ENCODE results near the gene RNF133. TPM values are rescaled to one million over a fixed set of nuclear protein-coding genes. Genes with fewer than 3 reads are reported as not detected.

RNF133 gene
- total RNA-seq, 5 donors from 2014 or later (not counting 1 experiment from before 2014, with no cell fraction given), result not detected

DNA sequence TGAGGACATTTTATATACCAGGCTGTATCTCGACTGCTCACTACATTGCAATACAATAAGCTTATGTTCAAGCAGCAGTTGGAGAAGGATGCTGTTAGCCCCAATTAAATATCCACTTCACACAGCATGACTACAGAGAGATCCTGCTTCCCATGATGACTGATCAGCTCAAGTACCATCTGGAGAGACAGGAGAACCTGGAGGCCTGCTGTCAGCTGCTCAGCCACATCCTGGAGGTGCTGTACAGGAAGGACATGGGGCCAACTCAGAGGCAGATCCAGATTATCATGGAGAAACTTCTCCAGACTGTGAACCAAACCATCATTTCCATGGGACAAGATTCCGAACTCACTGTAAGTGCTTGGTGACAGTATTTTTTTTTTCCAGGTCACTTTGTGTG is 22.5 kb downstream of the RNF133 start:
- Mint-ChIP-seq H3K4me3 (no peak overlapping the region), H3K27ac (no peak overlapping the region), H3K27me3 (no peaks in the 10 kb centered on the region), H3K9me3 (peaks cover 8 to 20% (median 16%) of the 10 kb centered on the region in 3 donors), H3K36me3 (no peaks in the 10 kb centered on the region), H3K4me1 (no peaks in the 10 kb centered on the region)
- no peaks in the 10 kb centered on the region for H3K36me3 ChIP-seq (ENCODE audit: control insufficient read depth in 2 of 2, extremely low read depth in 1 of 2, insufficient read depth in 1 of 2, low read length in 1 of 2)
- DNase-seq (no peak), ATAC-seq (replicated peaks in 1 of 4) (no peak)
- POLR2A ChIA-PET, result no interaction called here
- WGBS (ENCODE audit: insufficient coverage), result 75% methylated on average over 1 of the region's 2 CpGs
- H3K4me3 ChIP-seq (ENCODE audit: control insufficient read depth in 1 of 2, extremely low read depth in 1 of 2, low read length in 1 of 2), result no peak overlapping the region
- CTCF ChIA-PET, result interaction anchor here in 1 of 2 donors (0.6 kb wide), 1 partner anchor 17 kb away, joined by 4 read pairs; no protein-coding TSS in a partner anchor
- H3K27ac ChIP-seq (ENCODE audit: low read length), result no peak overlapping the region
- H3K4me1 ChIP-seq (ENCODE audit: control insufficient read depth in 1 of 2, extremely low read depth in 1 of 2, insufficient read depth in 2 of 2, low read length in 2 of 2), result no peaks in the 10 kb centered on the region
- no peaks in the 10 kb centered on the region for H3K27me3 ChIP-seq (replicated peaks in 1 of 2; ENCODE audit: control insufficient read depth in 2 of 2, extremely low read depth in 1 of 2, insufficient read depth in 2 of 2, low read length in 1 of 2)
- H3K9me3 ChIP-seq, result no peaks in the 10 kb centered on the region

DNA sequence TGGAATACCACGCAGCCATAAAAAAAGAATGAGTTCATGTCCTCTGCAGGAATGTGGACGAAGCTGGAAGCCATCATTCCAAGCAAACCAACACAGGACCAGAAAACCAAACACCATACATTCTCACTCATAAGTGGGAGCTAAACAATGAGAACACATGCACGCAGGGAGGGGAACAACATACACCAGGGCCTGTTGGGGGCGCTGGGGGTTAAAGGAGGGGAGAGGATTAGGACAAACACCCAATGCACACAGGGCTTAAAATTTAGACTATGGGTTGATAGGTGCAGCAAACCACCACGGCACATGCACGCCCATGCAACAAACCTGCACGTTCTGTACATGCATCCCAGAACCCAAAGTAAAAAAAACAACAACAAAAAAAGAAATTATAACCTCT is 23.3 kb downstream of the RNF133 start:
- ChIA-PET CTCF (no interaction called here), POLR2A (no interaction called here)
- H3K36me3 Mint-ChIP-seq, result no peaks in the 10 kb centered on the region
- Histone ChIP-seq H3K36me3 (ENCODE audit: control insufficient read depth in 2 of 2, extremely low read depth in 1 of 2, insufficient read depth in 1 of 2, low read length in 1 of 2) (no peaks in the 10 kb centered on the region), H3K9me3 (no peaks in the 10 kb centered on the region), H3K4me1 (ENCODE audit: control insufficient read depth in 1 of 2, extremely low read depth in 1 of 2, insufficient read depth in 2 of 2, low read length in 2 of 2) (no peaks in the 10 kb centered on the region), H3K27ac (ENCODE audit: low read length) (no peak overlapping the region), H3K27me3 (replicated peaks in 1 of 2; ENCODE audit: control insufficient read depth in 2 of 2, extremely low read depth in 1 of 2, insufficient read depth in 2 of 2, low read length in 1 of 2) (no peaks in the 10 kb centered on the region), H3K4me3 (ENCODE audit: control insufficient read depth in 1 of 2, extremely low read depth in 1 of 2, low read length in 1 of 2) (no peak overlapping the region)
- no peaks in the 10 kb centered on the region for H3K4me1 Mint-ChIP-seq
- no peak overlapping the region for H3K27ac Mint-ChIP-seq
- no peak overlapping the region for H3K4me3 Mint-ChIP-seq
- H3K27me3 Mint-ChIP-seq, result no peaks in the 10 kb centered on the region
- ATAC-seq (replicated peaks in 1 of 4), result no peak
- no CpG with 5 or more reads among the region's 7 CpGs for WGBS (ENCODE audit: insufficient coverage)
- H3K9me3 Mint-ChIP-seq, result peaks cover 8 to 24% (median 16%) of the 10 kb centered on the region in 3 donors
- no peak for DNase-seq

DNA sequence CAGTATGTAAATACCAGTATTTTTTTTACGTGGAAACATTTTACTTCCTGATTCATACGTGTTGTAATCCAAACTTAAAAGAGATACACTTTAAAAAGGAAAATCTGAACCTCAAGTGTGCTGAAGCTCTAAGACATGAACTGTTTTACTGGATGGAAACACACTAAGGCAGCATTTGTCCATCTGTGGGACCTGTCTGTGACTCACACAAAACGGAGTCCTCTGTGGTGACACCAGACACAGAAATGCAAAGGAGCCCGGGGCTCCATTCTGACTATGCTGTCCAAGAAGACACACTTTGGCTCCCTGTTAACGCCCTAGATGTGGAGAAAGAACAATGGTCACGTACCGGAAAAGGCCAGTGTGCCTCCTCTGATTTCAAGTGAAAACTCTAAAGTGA is 23.9 kb downstream of the RNF133 start:
- Mint-ChIP-seq H3K4me3 (no peak overlapping the region), H3K27ac (no peak overlapping the region), H3K36me3 (no peaks in the 10 kb centered on the region), H3K27me3 (no peaks in the 10 kb centered on the region), H3K4me1 (no peaks in the 10 kb centered on the region), H3K9me3 (peaks cover 8 to 24% (median 16%) of the 10 kb centered on the region in 3 donors)
- 70% methylated on average over 4 of the region's 7 CpGs for WGBS (ENCODE audit: insufficient coverage)
- Histone ChIP-seq H3K27me3 (replicated peaks in 1 of 2; ENCODE audit: control insufficient read depth in 2 of 2, extremely low read depth in 1 of 2, insufficient read depth in 2 of 2, low read length in 1 of 2) (no peaks in the 10 kb centered on the region), H3K4me1 (ENCODE audit: control insufficient read depth in 1 of 2, extremely low read depth in 1 of 2, insufficient read depth in 2 of 2, low read length in 2 of 2) (no peaks in the 10 kb centered on the region), H3K4me3 (ENCODE audit: control insufficient read depth in 1 of 2, extremely low read depth in 1 of 2, low read length in 1 of 2) (no peak overlapping the region), H3K36me3 (ENCODE audit: control insufficient read depth in 2 of 2, extremely low read depth in 1 of 2, insufficient read depth in 1 of 2, low read length in 1 of 2) (no peaks in the 10 kb centered on the region), H3K27ac (ENCODE audit: low read length) (no peak overlapping the region), H3K9me3 (no peaks in the 10 kb centered on the region)
- ChIA-PET CTCF (no interaction called here), POLR2A (no interaction called here)
- no peak for ATAC-seq (replicated peaks in 1 of 4)
- no peak for DNase-seq

DNA sequence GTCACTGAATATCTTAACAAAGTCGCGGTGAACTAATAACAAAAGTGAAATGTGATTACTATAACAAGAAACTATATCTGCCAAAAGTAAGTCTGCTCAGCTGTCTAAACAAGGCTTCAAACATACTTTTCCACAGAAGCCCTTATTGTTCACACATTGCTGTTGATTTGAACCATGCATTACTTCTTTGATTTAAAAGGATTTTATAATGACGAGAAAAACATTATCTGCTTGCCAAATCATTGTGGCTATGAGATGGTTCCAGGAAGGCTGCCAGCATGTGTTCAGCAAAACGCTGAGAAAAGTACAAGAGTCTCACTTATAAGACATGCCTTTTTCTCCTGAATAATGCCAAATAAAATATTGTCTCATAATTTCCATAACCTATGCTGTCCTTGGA is 24.4 kb downstream of the RNF133 start:
- ATAC-seq (replicated peaks in 1 of 4) (no peak), DNase-seq (no peak)
- ChIA-PET POLR2A (no interaction called here), CTCF (no interaction called here)
- Histone ChIP-seq H3K9me3 (no peaks in the 10 kb centered on the region), H3K27me3 (replicated peaks in 1 of 2; ENCODE audit: control insufficient read depth in 2 of 2, extremely low read depth in 1 of 2, insufficient read depth in 2 of 2, low read length in 1 of 2) (no peaks in the 10 kb centered on the region), H3K4me1 (ENCODE audit: control insufficient read depth in 1 of 2, extremely low read depth in 1 of 2, insufficient read depth in 2 of 2, low read length in 2 of 2) (no peaks in the 10 kb centered on the region), H3K36me3 (ENCODE audit: control insufficient read depth in 2 of 2, extremely low read depth in 1 of 2, insufficient read depth in 1 of 2, low read length in 1 of 2) (no peaks in the 10 kb centered on the region), H3K27ac (ENCODE audit: low read length) (no peak overlapping the region), H3K4me3 (ENCODE audit: control insufficient read depth in 1 of 2, extremely low read depth in 1 of 2, low read length in 1 of 2) (no peak overlapping the region)
- H3K4me1 Mint-ChIP-seq, result no peaks in the 10 kb centered on the region
- H3K27me3 Mint-ChIP-seq, result no peaks in the 10 kb centered on the region
- WGBS (ENCODE audit: insufficient coverage), result 80% methylated on average over 1 of the region's 4 CpGs
- H3K27ac Mint-ChIP-seq, result no peak overlapping the region
- no peak overlapping the region for H3K4me3 Mint-ChIP-seq
- peaks cover 8 to 22% (median 16%) of the 10 kb centered on the region in 3 donors for H3K9me3 Mint-ChIP-seq
- H3K36me3 Mint-ChIP-seq, result no peaks in the 10 kb centered on the region

DNA sequence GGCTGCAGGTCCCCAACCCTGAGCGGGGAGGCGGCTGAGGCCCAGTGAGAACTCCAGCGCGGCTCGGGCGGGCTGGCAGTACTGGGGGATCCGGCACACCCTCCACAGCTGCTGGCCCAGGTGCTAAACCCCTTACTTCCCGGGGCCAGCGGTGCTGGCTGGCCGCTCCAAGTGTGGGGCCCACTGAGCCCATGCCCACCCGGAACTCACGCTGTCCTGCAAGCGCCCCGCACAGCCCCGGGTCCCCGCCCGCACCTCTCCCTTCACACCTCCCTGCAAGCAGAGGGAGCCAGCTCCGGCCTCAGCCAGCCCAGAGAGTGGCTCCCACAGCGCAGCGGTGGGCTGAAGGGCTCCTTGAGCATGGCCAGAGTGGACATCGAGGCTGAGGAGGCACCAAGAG is 25.0 kb downstream of the RNF133 start:
- no peaks in the 10 kb centered on the region for H3K4me1 Mint-ChIP-seq
- H3K4me3 ChIP-seq (ENCODE audit: control insufficient read depth in 1 of 2, extremely low read depth in 1 of 2, low read length in 1 of 2), result no peak overlapping the region

DNA sequence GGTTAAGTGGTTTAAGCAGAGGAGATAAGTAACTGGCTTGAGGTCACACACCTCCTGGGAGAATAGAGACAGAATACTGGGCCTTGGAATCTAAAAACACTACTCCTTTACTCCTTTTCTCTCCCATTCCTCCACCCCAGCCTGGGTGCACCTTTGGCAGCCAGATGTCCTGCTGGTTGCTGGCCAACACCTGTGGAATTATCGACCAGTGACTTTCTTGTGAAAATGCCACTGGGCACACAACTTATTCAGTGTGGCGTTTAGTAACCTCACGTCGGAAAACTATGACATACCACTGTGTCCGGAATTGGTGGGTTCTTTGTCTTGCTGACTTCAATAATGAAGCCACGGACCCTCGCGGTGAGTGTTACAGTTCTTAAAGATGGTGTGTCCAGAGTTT is 26.4 kb downstream of the RNF133 start:
- no peak for ATAC-seq (replicated peaks in 1 of 4)
- H3K9me3 ChIP-seq, result no peaks in the 10 kb centered on the region
- Mint-ChIP-seq H3K27ac (no peak overlapping the region), H3K4me3 (no peak overlapping the region), H3K36me3 (no peaks in the 10 kb centered on the region), H3K27me3 (no peaks in the 10 kb centered on the region), H3K9me3 (peaks cover 4 to 13% (median 8%) of the 10 kb centered on the region in 3 donors), H3K4me1 (no peaks in the 10 kb centered on the region)
- 94% methylated on average over 8 of the region's 8 CpGs for WGBS (ENCODE audit: insufficient coverage)
- no peak overlapping the region for H3K4me3 ChIP-seq (ENCODE audit: control insufficient read depth in 1 of 2, extremely low read depth in 1 of 2, low read length in 1 of 2)
- no peaks in the 10 kb centered on the region for H3K36me3 ChIP-seq (ENCODE audit: control insufficient read depth in 2 of 2, extremely low read depth in 1 of 2, insufficient read depth in 1 of 2, low read length in 1 of 2)
- ChIA-PET POLR2A (no interaction called here), CTCF (no interaction called here)
- H3K4me1 ChIP-seq (ENCODE audit: control insufficient read depth in 1 of 2, extremely low read depth in 1 of 2, insufficient read depth in 2 of 2, low read length in 2 of 2), result no peaks in the 10 kb centered on the region
- H3K27me3 ChIP-seq (replicated peaks in 1 of 2; ENCODE audit: control insufficient read depth in 2 of 2, extremely low read depth in 1 of 2, insufficient read depth in 2 of 2, low read length in 1 of 2), result no peaks in the 10 kb centered on the region
- no peak overlapping the region for H3K27ac ChIP-seq (ENCODE audit: low read length)
- no peak for DNase-seq

More for the DNA sequence above, 25.0 kb downstream of the RNF133 start:
- H3K9me3 ChIP-seq, result no peaks in the 10 kb centered on the region
- Mint-ChIP-seq H3K9me3 (peaks cover 8 to 20% (median 12%) of the 10 kb centered on the region in 3 donors), H3K27ac (no peak overlapping the region), H3K4me3 (no peak overlapping the region), H3K36me3 (no peaks in the 10 kb centered on the region), H3K27me3 (no peaks in the 10 kb centered on the region)
- no peak overlapping the region for H3K27ac ChIP-seq (ENCODE audit: low read length)
- ChIA-PET POLR2A (no interaction called here), CTCF (interaction anchor here in 1 of 2 donors (0.5 kb wide), 1 partner anchor 579 kb away, joined by 3 read pairs; no protein-coding TSS in a partner anchor)
- no peak for DNase-seq
- no peaks in the 10 kb centered on the region for H3K4me1 ChIP-seq (ENCODE audit: control insufficient read depth in 1 of 2, extremely low read depth in 1 of 2, insufficient read depth in 2 of 2, low read length in 2 of 2)
- H3K27me3 ChIP-seq (replicated peaks in 1 of 2; ENCODE audit: control insufficient read depth in 2 of 2, extremely low read depth in 1 of 2, insufficient read depth in 2 of 2, low read length in 1 of 2), result no peaks in the 10 kb centered on the region
- no peak for ATAC-seq (replicated peaks in 1 of 4)
- no peaks in the 10 kb centered on the region for H3K36me3 ChIP-seq (ENCODE audit: control insufficient read depth in 2 of 2, extremely low read depth in 1 of 2, insufficient read depth in 1 of 2, low read length in 1 of 2)
- 95% methylated on average over 19 of the region's 21 CpGs for WGBS (ENCODE audit: insufficient coverage)

DNA sequence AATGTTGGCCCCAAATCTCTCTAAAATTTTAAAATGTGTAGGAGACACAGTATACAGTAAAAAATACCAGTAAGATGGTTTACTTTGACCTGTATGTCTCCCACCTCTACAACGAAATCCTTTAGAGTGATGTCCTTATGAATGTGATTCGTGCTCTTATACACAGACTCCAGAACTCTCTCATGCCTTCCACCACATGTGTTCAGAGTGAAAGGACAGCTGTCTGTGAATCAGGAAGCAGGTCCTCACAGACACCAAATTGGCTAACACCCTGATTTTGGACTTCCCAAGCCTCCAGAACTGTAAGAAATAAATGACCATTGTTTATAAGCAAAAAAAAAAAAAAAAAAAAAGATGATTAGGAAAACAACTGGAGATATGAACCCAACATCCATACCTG is 35.2 kb downstream of the RNF133 start:
- H3K4me1 ChIP-seq (ENCODE audit: control insufficient read depth in 1 of 2, extremely low read depth in 1 of 2, insufficient read depth in 2 of 2, low read length in 2 of 2), result no peaks in the 10 kb centered on the region
- no peaks in the 10 kb centered on the region for H3K36me3 ChIP-seq (ENCODE audit: control insufficient read depth in 2 of 2, extremely low read depth in 1 of 2, insufficient read depth in 1 of 2, low read length in 1 of 2)
- ATAC-seq (replicated peaks in 1 of 4) (no peak), DNase-seq (no peak)
- no peaks in the 10 kb centered on the region for H3K27me3 Mint-ChIP-seq
- no peaks in the 10 kb centered on the region for H3K36me3 Mint-ChIP-seq
- H3K9me3 Mint-ChIP-seq, result peaks cover 0 to 3% (median 0%) of the 10 kb centered on the region in 3 donors
- no peaks in the 10 kb centered on the region for H3K27me3 ChIP-seq (replicated peaks in 1 of 2; ENCODE audit: control insufficient read depth in 2 of 2, extremely low read depth in 1 of 2, insufficient read depth in 2 of 2, low read length in 1 of 2)
- no peak overlapping the region for H3K4me3 Mint-ChIP-seq
- WGBS (ENCODE audit: insufficient coverage), result no CpG with 5 or more reads among the region's 2 CpGs
- H3K27ac Mint-ChIP-seq, result no peak overlapping the region
- no peaks in the 10 kb centered on the region for H3K9me3 ChIP-seq
- no peak overlapping the region for H3K27ac ChIP-seq (ENCODE audit: low read length)
- CTCF ChIA-PET, result no interaction called here
- H3K4me1 Mint-ChIP-seq, result no peaks in the 10 kb centered on the region
- no peak overlapping the region for H3K4me3 ChIP-seq (ENCODE audit: control insufficient read depth in 1 of 2, extremely low read depth in 1 of 2, low read length in 1 of 2)
- POLR2A ChIA-PET, result no interaction called here
